LNCAP (cell line): Measurements from ENCODE around the gene CAPN10.

Experiments used
- CTCF ChIP-seq: fragments of 450-650 bp; IDR thresholded peaks from 2 replicates; pipeline ENCODE4 v1.5.1; 2017; ENCODE audit warnings: mild to moderate bottlenecking

CAPN10 gene

DNA sequence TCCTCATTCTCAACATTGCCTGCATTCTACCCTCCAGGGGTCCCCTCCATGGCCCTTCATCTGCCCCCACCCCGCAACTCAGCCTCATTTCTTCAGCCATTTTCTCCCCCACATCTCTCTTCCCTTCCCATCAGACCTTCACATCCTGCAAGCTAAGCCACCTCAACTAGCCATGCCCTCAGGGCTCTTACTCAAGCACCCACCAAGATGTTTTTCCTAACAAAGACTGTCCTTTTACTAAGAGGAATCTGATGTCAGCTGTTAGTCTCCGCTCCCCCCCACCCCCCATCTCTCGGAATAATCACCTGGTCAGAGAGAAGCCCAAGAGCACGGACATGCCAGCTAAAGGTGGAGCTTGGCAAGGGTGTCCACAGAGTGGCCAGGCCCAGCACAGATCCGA is 4.7 kb upstream of the CAPN10 start:
- no peak for TF ChIP-seq CTCF

DNA sequence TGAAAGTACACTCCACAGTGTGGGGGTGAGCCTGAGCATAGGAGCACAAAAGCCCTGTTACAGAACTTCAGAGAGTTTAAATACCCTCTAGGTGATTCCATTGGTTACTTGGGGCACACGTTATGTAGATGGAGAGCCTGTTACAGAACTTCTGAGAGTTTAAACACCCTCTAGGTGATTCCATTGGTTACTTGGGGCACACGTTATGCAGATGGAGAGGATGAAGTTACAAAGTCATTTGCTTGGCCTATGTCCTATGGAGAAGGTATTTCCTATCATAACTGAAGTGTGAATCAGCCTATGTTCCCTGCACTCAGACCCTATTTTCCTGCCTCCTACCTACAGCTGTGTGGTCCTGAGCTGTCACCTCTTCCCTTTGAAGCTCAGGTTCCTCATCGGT is 3.8 kb upstream of the CAPN10 start:
- no peak for TF ChIP-seq CTCF

- TF ChIP-seq CTCF: no peak
Observed at GRCh38 chr2:240583774-240584173, 2.8 kb upstream of the CAPN10 start.

- TF ChIP-seq CTCF: no peak
Observed at GRCh38 chr2:240584486-240585031, 2.0 kb upstream of the CAPN10 start.

- TF ChIP-seq CTCF: no peak
Observed at GRCh38 chr2:240585101-240585500, 1.4 kb upstream of the CAPN10 start.

- TF ChIP-seq CTCF: no peak
Observed at GRCh38 chr2:240585681-240586197, 795 bp upstream of the CAPN10 start.

DNA sequence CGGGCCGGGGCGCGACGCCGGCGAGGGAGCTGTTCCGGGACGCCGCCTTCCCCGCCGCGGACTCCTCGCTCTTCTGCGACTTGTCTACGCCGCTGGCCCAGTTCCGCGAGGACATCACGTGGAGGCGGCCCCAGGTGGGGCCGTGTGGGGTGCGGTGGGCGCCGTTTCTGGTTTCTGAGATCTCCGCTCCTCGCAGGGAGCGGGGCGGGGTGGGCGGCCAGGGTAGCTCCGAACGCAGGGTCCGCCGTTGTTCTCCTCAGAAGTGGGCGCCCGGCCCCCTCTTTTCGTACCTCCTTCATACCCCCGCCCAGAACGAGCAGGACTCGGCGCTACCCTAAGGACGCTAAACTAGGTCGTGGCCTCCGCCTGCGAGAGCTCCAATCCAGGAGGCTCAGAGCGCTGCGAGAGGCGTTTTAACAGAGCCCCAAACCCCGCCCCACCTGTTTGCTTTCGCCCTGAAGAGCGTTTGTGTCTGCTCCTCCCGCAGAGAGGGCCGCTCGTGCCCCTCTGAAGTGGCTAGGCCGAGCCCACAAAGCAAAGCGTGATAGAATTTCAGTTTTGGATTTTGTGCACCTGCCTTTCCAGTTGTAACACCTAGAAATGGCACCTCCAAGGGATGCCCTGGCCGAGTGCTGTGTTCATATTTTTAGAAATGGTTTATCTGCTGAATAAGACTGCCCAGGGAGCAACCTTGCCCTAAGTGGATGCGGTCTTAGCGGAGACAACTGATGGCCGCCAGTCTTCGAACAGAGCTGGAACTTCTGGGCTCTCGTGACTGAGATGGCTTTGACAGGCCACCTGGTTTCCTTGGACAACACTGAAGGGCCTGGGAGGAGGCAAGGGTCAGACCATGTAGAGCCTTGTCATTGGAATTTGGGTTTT is 626 bp downstream of the CAPN10 start:
- no peak for TF ChIP-seq CTCF
